Measurements from ENCODE around the gene FMNL2.

Gene FMNL2

GRCh38 chr2:152455738-152456137, 120.8 kb downstream of the FMNL2 start:
- in situ Hi-C loops (cut with HindIII; ENCODE audit: low sequenced_read_pairs) = no loop called here
- no peak overlapping the region for H3K4me3 ChIP-seq (ENCODE audit: low read depth, low read length)
- no peak for DNase-seq (ENCODE audit: low read depth)
- TF ChIP-seq CTCF (IDR thresholded peaks at IDR 0.05; ENCODE audit: low read depth, low read length, missing control alignments) = no peak

GRCh38 chr2:152456262-152456661, 121.3 kb downstream of the FMNL2 start:
- no peak for DNase-seq (ENCODE audit: low read depth)
- no peak for TF ChIP-seq CTCF (IDR thresholded peaks at IDR 0.05; ENCODE audit: low read depth, low read length, missing control alignments)
- in situ Hi-C loops (cut with HindIII; ENCODE audit: low sequenced_read_pairs) = no loop called here
- no peak overlapping the region for H3K4me3 ChIP-seq (ENCODE audit: low read depth, low read length)

- DNase-seq (ENCODE audit: low read depth) = no peak
- no peak for TF ChIP-seq CTCF (IDR thresholded peaks at IDR 0.05; ENCODE audit: low read depth, low read length, missing control alignments)
- in situ Hi-C loops (cut with HindIII; ENCODE audit: low sequenced_read_pairs) = no loop called here
- H3K4me3 ChIP-seq (ENCODE audit: low read depth, low read length) = no peak overlapping the region
Observed at GRCh38 chr2:152458441-152458940, 123.5 kb downstream of the FMNL2 start.

GRCh38 chr2:152459091-152459490, 124.1 kb downstream of the FMNL2 start:
- no peak for DNase-seq (ENCODE audit: low read depth)
- no peak overlapping the region for H3K4me3 ChIP-seq (ENCODE audit: low read depth, low read length)
- TF ChIP-seq CTCF (IDR thresholded peaks at IDR 0.05; ENCODE audit: low read depth, low read length, missing control alignments) = no peak
- in situ Hi-C loops (cut with HindIII; ENCODE audit: low sequenced_read_pairs) = no loop called here

- DNase-seq (ENCODE audit: low read depth) = no peak
- H3K4me3 ChIP-seq (ENCODE audit: low read depth, low read length) = no peak overlapping the region
- no peak for TF ChIP-seq CTCF (IDR thresholded peaks at IDR 0.05; ENCODE audit: low read depth, low read length, missing control alignments)
- in situ Hi-C loops (cut with HindIII; ENCODE audit: low sequenced_read_pairs) = no loop called here
Observed at GRCh38 chr2:152460567-152460966, 125.6 kb downstream of the FMNL2 start.

- H3K4me3 ChIP-seq (ENCODE audit: low read depth, low read length) = no peak overlapping the region
- TF ChIP-seq CTCF (IDR thresholded peaks at IDR 0.05; ENCODE audit: low read depth, low read length, missing control alignments) = no peak
- no peak for DNase-seq (ENCODE audit: low read depth)
- in situ Hi-C loops (cut with HindIII; ENCODE audit: low sequenced_read_pairs) = no loop called here
Observed at GRCh38 chr2:152462120-152462519, 127.1 kb downstream of the FMNL2 start.

GRCh38 chr2:152462779-152463178, 127.8 kb downstream of the FMNL2 start:
- in situ Hi-C loops (cut with HindIII; ENCODE audit: low sequenced_read_pairs) = no loop called here
- TF ChIP-seq CTCF (IDR thresholded peaks at IDR 0.05; ENCODE audit: low read depth, low read length, missing control alignments) = no peak
- no peak for DNase-seq (ENCODE audit: low read depth)
- no peak overlapping the region for H3K4me3 ChIP-seq (ENCODE audit: low read depth, low read length)
